Hepatocyte (in vitro differentiated cells): ENCODE data around the gene MRPL55.

Source experiments
- CTCF ChIP-seq: fragments of 200-600 bp; sonication (generic); IDR thresholded peaks from 2 replicates; pipeline ENCODE4 v1.5.1; 2016; ENCODE audit warnings: antibody characterized with exemption, mild to moderate bottlenecking; ENCODE audit not compliant: poor library complexity
- EZH2 ChIP-seq: fragments of 200-600 bp; sonication (generic); IDR thresholded peaks from 2 replicates; pipeline ENCODE4 v1.6.1; 2016; ENCODE audit warnings: antibody characterized with exemption, mild to moderate bottlenecking, borderline replicate concordance
- EZH2phosphoT487 ChIP-seq: fragments of 200-600 bp; sonication (generic); IDR thresholded peaks from one replicate; pipeline ENCODE4 v1.6.1; 2018; ENCODE audit warnings: antibody characterized with exemption, mild to moderate bottlenecking, low read depth, moderate library complexity; ENCODE audit not compliant: unreplicated experiment, severe bottlenecking

DNA sequence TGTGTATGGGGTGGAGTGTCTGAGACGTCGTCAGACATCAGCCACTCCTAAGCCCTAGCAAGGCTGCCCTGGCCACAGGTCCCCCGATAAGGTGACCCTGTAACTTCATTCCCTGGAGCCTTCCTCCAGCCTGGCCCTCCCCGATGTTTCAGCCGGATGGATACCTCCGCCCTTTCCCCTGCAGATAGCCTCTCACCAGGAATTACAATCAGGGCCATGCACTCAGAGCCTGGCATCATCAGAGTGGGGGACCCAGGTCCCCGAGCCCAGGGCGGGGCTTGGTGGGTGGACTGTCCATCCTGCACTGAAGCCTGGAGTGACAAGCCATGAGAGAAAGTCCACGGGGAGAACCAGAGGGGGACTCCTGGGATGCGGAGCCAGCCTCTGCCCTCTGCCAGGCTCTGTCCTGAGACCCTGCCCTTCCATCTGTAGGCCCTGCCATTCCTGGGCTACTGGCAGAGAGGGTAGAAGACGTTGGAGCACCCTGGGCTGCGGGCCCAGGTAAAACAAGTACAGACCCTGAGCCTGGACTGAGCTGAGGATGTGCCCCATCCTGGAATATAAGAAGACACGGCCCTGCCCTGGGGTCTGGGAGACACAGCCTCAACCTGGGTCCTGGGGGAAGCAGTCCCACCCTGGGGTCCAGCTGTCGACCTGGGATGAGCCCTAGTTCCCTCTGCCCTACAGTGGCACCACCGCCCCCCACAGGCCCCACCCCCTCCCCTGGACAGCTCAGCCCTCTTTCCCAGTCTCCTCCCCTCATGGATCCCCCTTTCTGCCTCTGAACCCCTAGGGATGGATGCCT, 43.4 kb downstream of the MRPL55 start:
- TF ChIP-seq CTCF (no peak), EZH2 (no peak), EZH2phosphoT487 (no peak)
